Rectal smooth muscle tissue (tissue), 1 donor: Measurements from ENCODE around the gene CALCR.
"Not testable (repeated sequence)": the region's sequence is repeated elsewhere in the genome, so short reads cannot be mapped to it uniquely, and the experiment has no call there.

Experiments used
- H3K27ac ChIP-seq: one replicate; pipeline ENCODE4 v1.7.0; 2013; ENCODE audit warnings: low read depth, low read length, inconsistent platforms
- H3K27me3 ChIP-seq: one replicate; pipeline ENCODE4 v1.7.0; 2013; ENCODE audit warnings: low read length; ENCODE audit not compliant: control insufficient read depth, insufficient read depth
- H3K36me3 ChIP-seq: one replicate; pipeline ENCODE4 v1.7.0; 2013; ENCODE audit warnings: low read length; ENCODE audit not compliant: control insufficient read depth, insufficient read depth
- H3K4me1 ChIP-seq: one replicate; pipeline ENCODE4 v1.7.0; 2013; ENCODE audit warnings: low read length; ENCODE audit not compliant: control insufficient read depth, insufficient read depth
- H3K4me3 ChIP-seq: one replicate; pipeline ENCODE4 v1.7.0; 2013; ENCODE audit warnings: low read length
- H3K9ac ChIP-seq: one replicate; pipeline ENCODE4 v1.7.0; 2013; ENCODE audit warnings: low read length

The CALCR gene

DNA sequence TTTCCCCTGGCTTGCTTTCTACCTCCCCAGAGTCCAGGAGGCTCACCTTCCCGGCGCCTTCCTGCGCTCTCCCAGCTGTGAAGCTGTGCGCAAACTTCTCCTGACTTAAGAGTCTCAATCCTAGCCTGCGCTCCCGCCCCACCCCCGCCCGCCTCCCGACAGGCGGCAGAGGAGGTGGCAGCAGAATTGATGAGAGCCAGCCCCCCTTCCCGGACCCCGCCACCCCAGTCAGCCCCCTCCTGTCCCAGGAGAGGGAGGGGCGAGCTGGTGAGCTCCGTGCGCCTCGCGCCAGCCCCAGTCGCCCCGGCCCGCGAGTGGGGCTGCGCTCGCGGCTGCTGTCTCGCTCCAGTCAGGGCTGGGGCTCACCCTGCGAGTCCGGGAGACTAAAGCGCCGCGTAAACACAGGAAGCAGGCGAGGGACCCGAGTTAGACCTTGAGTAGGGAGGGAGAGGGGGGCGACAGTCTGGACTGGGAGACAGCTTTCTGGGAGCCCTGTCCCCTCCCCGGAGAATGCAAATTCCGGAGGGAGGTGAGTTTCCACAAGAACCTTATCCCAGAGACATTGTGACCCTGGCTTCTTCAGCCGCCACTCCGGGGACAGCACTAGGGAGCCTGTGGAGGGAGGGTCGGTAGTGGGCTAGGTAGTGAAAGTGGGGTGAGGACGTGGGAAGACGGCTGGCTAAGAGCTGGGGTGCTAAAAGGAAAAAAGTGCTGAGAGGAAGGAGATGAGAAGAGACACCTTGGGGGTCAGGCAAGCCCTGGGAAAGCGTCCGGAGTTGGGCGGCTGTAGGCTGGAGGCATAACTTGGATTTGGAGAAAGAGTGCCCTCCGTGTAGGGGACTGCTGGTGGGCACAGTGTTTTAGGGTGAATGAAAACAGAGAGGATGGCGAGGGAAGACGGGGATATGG is at the start of gene CALCR:
Gene CALCR, minus strand, starts transcription at position 79 of the 909 bp plus-strand sequence. CDS start 87,743 bp downstream, outside the sequence.
- Histone ChIP-seq H3K4me3 (no peak within 1 kb of the TSS), H3K36me3 (no peaks in the 10 kb centered on the region), H3K4me1 (no peaks in the 10 kb centered on the region), H3K27me3 (peaks cover 6% of the 10 kb centered on the region), H3K9ac (no peak within 1 kb of the TSS), H3K27ac (no peak within 1 kb of the TSS)

DNA sequence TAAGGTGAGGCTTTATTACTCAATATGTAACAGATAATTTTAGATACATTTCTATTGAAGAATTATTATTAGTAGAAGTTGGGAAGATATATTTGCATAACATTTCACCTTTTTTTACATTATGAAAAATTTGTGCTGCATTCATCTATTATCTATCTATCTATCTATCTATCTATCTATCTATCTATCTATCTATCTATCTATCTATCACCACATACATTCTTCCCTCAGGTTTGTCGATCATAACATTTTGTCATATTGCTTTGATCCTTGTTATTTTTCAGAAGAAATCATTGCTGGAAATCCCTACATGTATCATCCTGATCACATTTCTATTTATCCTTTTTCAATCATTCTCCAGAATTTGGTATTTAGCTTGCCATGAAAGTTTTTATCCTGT is 49.3 kb upstream of the CALCR start:
- no peak overlapping the region for H3K4me3 ChIP-seq
- no peak overlapping the region for H3K9ac ChIP-seq
- H3K27ac ChIP-seq, result no peak overlapping the region
- H3K36me3 ChIP-seq, result no peaks in the 10 kb centered on the region
- H3K4me1 ChIP-seq, result no peaks in the 10 kb centered on the region
- H3K27me3 ChIP-seq, result no peaks in the 10 kb centered on the region

- no peak overlapping the region for H3K9ac ChIP-seq
- no peaks in the 10 kb centered on the region for H3K27me3 ChIP-seq
- no peaks in the 10 kb centered on the region for H3K4me1 ChIP-seq
Observed at GRCh38 chr7:93622036-93623033, 47.8 kb upstream of the CALCR start.

DNA sequence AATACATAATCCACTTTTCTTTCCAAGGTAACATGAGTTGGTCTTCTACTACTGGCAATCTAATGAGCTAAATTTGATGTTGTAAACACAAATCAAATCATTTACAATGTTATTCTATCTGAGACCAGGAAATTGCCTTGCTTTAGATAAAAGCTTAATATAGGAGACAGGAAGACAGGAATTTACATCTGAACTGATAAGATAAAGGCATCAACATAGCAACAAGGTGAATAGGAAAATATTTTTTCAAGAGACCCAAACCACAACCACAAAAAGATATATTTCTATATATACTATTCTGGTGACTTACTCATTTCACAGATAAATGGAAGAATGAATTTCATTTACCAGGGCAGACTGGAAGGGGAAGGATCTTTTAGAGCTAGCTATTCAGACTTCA is 46.3 kb upstream of the CALCR start:
- Histone ChIP-seq H3K27ac (no peak overlapping the region), H3K4me3 (no peak overlapping the region), H3K36me3 (no peaks in the 10 kb centered on the region), H3K4me1 (no peaks in the 10 kb centered on the region), H3K27me3 (no peaks in the 10 kb centered on the region), H3K9ac (no peak overlapping the region)

More at GRCh38 chr7:93622036-93623033, 47.8 kb upstream of the CALCR start:
- no peaks in the 10 kb centered on the region for H3K36me3 ChIP-seq
- H3K27ac ChIP-seq, result no peak overlapping the region
- H3K4me3 ChIP-seq, result no peak overlapping the region

GRCh38 chr7:93620057-93620456 is 45.5 kb upstream of the CALCR start:
- no peak overlapping the region for H3K4me3 ChIP-seq
- H3K4me1 ChIP-seq, result no peaks in the 10 kb centered on the region
- H3K27me3 ChIP-seq, result no peaks in the 10 kb centered on the region
- no peaks in the 10 kb centered on the region for H3K36me3 ChIP-seq
- H3K9ac ChIP-seq, result no peak overlapping the region
- no peak overlapping the region for H3K27ac ChIP-seq

GRCh38 chr7:93601363-93601762 is 26.8 kb upstream of the CALCR start:
- Histone ChIP-seq H3K9ac (no peak overlapping the region), H3K36me3 (no peaks in the 10 kb centered on the region), H3K4me3 (no peak overlapping the region), H3K27ac (no peak overlapping the region), H3K4me1 (no peaks in the 10 kb centered on the region), H3K27me3 (no peaks in the 10 kb centered on the region)

DNA sequence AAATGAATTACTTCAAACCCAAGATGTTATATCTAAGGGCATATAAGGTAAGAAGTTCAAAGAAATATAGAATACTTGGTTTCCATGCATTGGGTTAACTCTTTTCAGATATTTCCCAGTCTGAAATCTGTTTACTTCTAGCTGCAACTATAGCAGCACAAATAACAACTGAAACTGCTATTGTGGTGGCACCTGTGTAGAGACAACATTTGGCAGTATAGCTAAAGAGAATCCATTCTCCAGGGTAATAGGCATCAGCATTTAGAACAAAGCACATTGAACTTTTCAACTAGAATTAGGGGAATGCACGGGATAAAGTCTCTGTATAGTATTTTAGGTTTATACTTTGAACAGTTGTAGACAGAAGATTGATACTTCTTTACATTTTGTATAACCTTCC is 19.7 kb upstream of the CALCR start:
- Histone ChIP-seq H3K4me1 (no peaks in the 10 kb centered on the region), H3K36me3 (no peaks in the 10 kb centered on the region), H3K27me3 (no peaks in the 10 kb centered on the region), H3K4me3 (no peak overlapping the region), H3K27ac (no peak overlapping the region), H3K9ac (no peak overlapping the region)

- no peaks in the 10 kb centered on the region for H3K4me1 ChIP-seq
- H3K9ac ChIP-seq, result no peak overlapping the region
- H3K36me3 ChIP-seq, result no peaks in the 10 kb centered on the region
- no peaks in the 10 kb centered on the region for H3K27me3 ChIP-seq
- H3K4me3 ChIP-seq, result no peak overlapping the region
- no peak overlapping the region for H3K27ac ChIP-seq
Observed at GRCh38 chr7:93592588-93593266, 18.2 kb upstream of the CALCR start.

DNA sequence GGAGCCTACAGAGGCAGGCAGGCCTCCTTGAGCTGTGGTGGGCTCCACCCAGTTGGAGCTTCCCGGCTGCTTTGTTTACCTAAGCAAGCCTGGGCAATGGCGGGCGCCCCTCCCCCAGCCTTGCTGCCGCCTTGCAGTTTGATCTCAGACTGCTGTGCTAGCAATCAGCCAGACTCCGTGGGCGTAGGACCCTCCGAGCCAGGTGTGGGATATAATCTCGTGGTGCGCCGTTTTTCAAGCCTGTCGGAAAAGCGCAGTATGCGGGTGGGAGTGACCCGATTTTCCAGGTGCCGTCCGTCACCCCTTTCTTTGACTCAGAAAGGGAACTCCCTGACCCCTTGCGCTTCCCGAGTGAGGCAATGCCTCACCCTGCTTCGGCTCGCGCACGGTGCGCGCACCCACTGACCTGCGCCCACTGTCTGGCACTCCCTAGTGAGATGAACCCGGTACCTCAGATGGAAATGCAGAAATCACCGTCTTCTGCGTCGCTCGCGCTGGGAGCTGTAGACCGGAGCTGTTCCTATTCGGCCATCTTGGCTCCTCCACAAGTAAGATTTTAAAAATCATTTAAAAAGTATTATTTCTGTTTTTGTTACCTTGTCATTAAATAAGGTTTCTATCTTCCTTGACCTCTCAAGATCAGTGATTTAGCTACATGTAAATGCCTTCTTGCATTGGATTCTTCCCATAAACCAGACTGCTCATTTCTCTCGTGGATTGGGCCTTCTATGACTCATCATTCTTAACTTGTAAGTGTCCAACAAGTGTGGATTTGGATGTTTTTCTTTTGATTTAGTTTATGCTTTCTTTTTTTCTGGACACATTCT is 16.9 kb upstream of the CALCR start:
- not testable (repeated sequence) for H3K36me3 ChIP-seq, H3K27ac ChIP-seq, H3K4me3 ChIP-seq, H3K27me3 ChIP-seq, H3K9ac ChIP-seq, H3K4me1 ChIP-seq

GRCh38 chr7:93586479-93586865 is 11.9 kb upstream of the CALCR start:
- not testable (repeated sequence) for H3K4me1 ChIP-seq, H3K9ac ChIP-seq, H3K27me3 ChIP-seq, H3K27ac ChIP-seq, H3K4me3 ChIP-seq, H3K36me3 ChIP-seq

- H3K27me3 ChIP-seq, H3K36me3 ChIP-seq, H3K4me1 ChIP-seq, H3K27ac ChIP-seq, H3K4me3 ChIP-seq, H3K9ac ChIP-seq: not testable (repeated sequence)
Observed at GRCh38 chr7:93585694-93586478, 11.4 kb upstream of the CALCR start.
